HL-60/S4 treated with retinoic acid at 250 ng/mL for 4 days and 3 days (cell line): ENCODE results near the gene PARD3B.

Source experiments
- in situ Hi-C: fragments of 300-500 bp; cut with MboI; formaldehyde crosslinking; loops from 2 replicates; pipeline ENCODE4 v1.7.0; 2022; ENCODE audit warnings: low sequenced_read_pairs

PARD3B gene

GRCh38 chr2:205290299-205290698 is 745.0 kb downstream of the PARD3B start:
- in situ Hi-C loops: no loop called here

GRCh38 chr2:205292665-205293295 is 747.5 kb downstream of the PARD3B start:
- in situ Hi-C loops: no loop called here

GRCh38 chr2:205293559-205293958 is 748.3 kb downstream of the PARD3B start:
- in situ Hi-C loops: no loop called here

GRCh38 chr2:205296959-205297358 is 751.7 kb downstream of the PARD3B start:
- in situ Hi-C loops: no loop called here

- in situ Hi-C loops: no loop called here
These were observed 752.1 kb downstream of the PARD3B start for GRCh38 chr2:205297368-205297767.

GRCh38 chr2:205297846-205298245 is 752.6 kb downstream of the PARD3B start:
- in situ Hi-C loops: no loop called here

- in situ Hi-C loops: no loop called here
These were observed 765.9 kb downstream of the PARD3B start for GRCh38 chr2:205311201-205311600.

GRCh38 chr2:205321231-205321630 is 776.0 kb downstream of the PARD3B start:
- in situ Hi-C loops: no loop called here

- in situ Hi-C loops: no loop called here
These were observed 778.7 kb downstream of the PARD3B start for GRCh38 chr2:205323929-205324328.

GRCh38 chr2:205324355-205324754 is 779.1 kb downstream of the PARD3B start:
- in situ Hi-C loops: no loop called here

GRCh38 chr2:205333351-205333750 is 788.1 kb downstream of the PARD3B start:
- in situ Hi-C loops: no loop called here

- in situ Hi-C loops: no loop called here
These were observed 792.0 kb downstream of the PARD3B start for GRCh38 chr2:205337274-205337673.

- in situ Hi-C loops: no loop called here
These were observed 792.9 kb downstream of the PARD3B start for GRCh38 chr2:205338156-205338555.

- in situ Hi-C loops: no loop called here
These were observed 797.8 kb downstream of the PARD3B start for GRCh38 chr2:205343103-205343502.

GRCh38 chr2:205346649-205347048 is 801.4 kb downstream of the PARD3B start:
- in situ Hi-C loops: no loop called here

- in situ Hi-C loops: no loop called here
These were observed 802.6 kb downstream of the PARD3B start for GRCh38 chr2:205347899-205348298.

- in situ Hi-C loops: no loop called here
These were observed 806.8 kb downstream of the PARD3B start for GRCh38 chr2:205352094-205352493.

- in situ Hi-C loops: no loop called here
These were observed 807.3 kb downstream of the PARD3B start for GRCh38 chr2:205352593-205352992.

- in situ Hi-C loops: no loop called here
These were observed 812.5 kb downstream of the PARD3B start for GRCh38 chr2:205357732-205358131.

- in situ Hi-C loops: no loop called here
These were observed 813.1 kb downstream of the PARD3B start for GRCh38 chr2:205358351-205358815.

- in situ Hi-C loops: no loop called here
These were observed 816.0 kb downstream of the PARD3B start for GRCh38 chr2:205361272-205361671.

GRCh38 chr2:205361970-205362369 is 816.7 kb downstream of the PARD3B start:
- in situ Hi-C loops: no loop called here

GRCh38 chr2:205364261-205364660 is 819.0 kb downstream of the PARD3B start:
- in situ Hi-C loops: no loop called here
